Renal cortex interstitium (tissue), 11 donors: ENCODE results near the gene NCAM1. TPM values are rescaled to one million over a fixed set of nuclear protein-coding genes. Genes with fewer than 3 reads are reported as not detected.
A peak's percentile ranks its signal among the peaks of the same experiment; 100 is the strongest.

ENCODE experiments used
- DNase-seq, 11 donors: peaks; one replicate each; pipeline ENCODE4 v3.0.0-alpha.2; 2013; ENCODE audit warnings: low read depth in 9 of 11, low spot score in 4 of 11; ENCODE audit errors: extremely low read depth in 1 of 11
- polyA plus RNA-seq, 3 donors: library from polyadenylated mRNA; unstranded; fragments of 120-200 nt; gene quantifications; one replicate each; pipeline ENCODE4 v1.2.1, GENCODE V29; 2013; ENCODE audit not compliant: insufficient read length in 3 of 3

The NCAM1 gene
- polyA plus RNA-seq, 3 donors = 72.5 to 88.0 (median 83.2) TPM

DNA sequence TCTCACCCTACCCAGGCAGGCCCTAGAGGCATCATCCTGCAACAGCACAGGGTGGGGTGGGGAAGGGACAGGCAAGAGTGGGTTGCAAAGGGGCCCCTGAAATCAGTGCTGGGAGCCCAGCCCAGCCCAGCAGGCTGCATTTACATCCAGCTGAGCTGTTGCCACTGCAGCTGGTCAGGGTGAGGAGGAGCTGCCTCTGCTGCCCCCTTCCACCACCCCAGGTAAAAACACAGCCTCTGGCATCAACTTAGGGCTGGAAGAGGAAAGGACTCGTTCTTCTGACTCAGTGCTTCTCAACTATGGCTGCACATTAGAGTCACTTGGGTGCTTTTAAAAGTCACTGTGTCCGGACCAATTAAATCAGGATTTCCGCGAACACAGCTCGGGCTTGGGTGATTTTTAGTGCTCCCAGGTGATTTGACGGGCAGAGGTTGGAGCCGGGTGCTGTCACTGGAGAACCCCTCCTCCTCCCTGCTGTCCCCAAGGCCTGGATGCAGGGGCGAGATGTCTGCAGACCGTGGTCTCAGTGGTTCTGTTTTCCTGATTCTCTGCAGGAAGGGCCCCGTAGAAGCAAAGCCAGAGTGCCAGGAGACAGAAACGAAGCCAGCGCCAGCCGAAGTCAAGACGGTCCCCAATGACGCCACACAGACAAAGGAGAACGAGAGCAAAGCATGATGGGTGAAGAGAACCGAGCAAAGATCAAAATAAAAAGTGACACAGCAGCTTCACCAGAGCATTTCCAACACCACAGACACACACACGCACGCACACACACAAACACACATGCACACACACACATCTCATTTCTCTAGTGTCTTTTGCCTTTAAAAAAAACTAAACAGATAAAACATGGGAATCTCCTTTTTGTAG, 313.7 kb downstream of the NCAM1 start:
- DNase-seq = no peak

DNA sequence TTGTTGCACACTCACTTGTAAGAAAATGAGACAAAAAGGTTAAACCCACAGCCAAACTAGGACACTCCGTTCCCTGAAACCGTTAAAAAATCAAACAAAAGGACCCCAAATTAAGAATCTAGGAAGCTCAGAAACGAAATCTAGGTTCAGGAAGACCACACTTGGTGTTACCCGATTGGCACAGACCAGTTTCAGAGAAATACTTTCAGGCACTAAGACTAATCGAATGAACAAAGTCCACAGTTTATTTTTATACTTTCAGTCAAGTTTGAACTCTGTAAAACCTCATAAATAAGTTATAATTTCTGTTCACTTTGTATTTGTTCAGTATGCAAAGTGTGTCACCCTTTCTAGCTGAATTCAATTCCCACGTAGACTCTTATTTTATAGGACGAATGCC, 314.4 kb downstream of the NCAM1 start:
- no peak for DNase-seq

DNA sequence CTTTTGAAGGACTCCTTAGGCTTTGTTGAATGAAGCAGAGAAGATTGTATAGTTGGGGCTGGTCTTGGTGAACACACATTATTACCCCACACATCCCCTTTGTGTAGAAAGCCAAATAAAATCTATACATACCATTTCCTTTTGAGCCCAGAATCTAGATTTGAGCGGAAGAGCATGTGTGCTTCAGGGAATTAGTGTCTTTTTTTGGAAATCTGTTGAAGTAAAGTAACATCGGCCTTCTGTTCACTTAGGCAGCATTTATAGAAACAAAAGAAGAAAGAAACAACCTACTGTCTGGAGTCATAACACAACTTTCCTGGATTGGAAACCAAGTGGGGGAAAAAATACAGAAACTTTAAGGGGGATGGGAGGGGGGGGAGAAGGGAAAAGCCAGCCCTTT, 315.2 kb downstream of the NCAM1 start:
- no peak for DNase-seq

DNA sequence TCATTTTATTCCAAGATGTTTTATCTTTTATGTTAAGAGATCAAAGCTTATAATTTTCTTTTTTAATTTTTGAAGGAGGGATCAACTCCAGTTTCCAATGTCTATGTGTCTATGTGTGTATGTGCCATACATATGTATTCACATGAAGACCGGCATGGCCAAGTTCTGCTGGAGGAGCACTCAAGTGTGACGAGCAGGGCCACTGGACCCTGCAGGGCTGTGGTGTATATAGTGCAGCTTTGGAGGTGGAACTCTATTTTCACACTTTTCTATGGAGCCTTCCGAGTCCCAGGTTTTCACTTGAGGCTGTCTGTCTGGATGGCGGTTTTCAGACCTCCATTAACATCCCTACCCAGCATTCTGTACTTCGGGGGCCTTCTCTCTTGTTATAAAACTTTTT, 316.7 kb downstream of the NCAM1 start:
- DNase-seq = no peak

DNA sequence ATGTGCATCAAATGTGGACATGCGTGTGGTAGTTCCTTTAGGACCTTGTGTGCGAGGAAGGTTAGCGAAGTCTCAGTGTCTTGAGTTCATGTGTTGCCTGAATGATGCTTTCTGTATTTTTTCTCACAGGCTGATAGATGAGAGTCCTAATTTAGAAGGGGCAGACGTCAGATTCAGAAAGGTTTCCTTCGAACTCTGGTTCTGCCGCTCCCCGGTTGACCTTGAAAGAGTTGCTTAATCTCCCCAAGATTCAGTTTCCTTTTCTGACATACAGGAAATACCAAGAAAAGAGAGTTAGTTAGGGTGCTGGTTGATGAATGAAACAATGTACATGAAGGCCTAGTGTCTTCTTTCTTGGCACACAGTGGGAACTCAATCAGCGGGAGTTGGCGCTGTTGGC, 317.3 kb downstream of the NCAM1 start:
- DNase-seq = no peak

DNA sequence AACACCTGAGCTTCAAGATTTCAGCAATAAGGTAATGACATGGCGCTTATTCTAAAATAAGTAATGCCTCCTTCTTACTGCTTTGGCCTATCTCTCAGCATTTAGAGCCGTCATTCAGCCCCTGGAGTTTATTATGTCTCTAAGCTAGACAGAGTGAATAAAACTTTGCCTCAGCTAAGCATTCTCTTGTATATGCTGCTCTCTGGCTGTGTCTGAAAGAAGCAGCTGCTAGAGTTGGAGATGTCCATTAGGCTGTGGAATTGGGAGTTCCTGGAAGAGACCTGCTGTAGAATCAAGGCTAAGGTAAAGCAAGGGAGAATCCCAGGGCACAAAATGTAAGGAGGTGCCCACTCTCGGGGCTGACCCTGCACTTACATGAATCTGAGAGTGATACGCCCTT, 317.7 kb downstream of the NCAM1 start:
- DNase-seq = no peak

DNA sequence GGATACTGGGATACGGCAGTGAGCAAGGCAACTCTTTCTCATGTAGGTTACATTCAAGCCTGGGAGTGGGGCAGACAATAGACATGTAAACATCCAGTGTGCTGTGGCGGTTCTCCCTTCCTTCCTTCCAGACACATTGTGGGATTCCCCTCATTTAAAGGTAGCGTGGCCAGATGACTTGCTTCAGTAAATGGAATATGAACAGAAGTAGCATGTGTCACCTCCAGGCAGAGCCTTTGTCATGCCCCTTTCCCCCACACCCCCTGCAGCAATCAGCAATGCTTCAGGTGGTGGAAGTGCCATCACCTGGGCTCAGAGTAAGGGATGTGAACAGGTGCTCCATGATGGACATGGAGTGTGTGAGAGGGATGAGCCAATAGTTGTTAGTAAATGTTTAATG, 318.4 kb downstream of the NCAM1 start:
- no peak for DNase-seq

DNA sequence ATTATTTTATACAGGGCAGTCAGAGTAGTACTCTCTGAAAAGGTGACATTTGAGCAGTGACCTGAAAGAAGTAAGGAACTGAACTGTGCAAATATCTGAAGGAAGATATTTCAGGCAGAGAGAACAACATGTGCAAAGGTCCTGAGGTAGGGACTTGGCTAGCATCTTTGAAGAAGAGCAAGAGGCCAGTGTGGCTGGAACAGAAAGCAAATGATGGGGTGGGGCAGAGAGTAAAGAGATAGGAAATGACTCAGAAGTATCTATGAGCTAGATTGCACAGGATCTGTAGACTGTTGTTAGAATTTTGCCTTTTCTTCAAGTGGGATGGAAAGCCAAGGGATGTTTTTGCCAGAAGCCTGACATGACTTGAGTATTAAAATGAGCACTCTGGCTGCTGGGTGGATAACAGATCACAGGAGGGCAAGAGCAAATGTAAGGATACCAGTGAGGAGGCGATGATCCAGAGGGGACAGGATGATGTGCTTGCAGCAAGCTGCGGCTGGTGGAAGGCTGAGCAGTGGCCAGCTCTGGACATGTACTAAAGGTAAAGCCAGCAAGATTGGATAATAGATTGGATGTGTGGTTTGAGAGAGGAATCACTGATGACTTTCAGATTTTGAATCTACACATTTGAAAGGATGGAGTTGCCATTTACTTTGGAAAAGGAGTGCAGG, 320.0 kb downstream of the NCAM1 start:
- DNase-seq = no peak

DNA sequence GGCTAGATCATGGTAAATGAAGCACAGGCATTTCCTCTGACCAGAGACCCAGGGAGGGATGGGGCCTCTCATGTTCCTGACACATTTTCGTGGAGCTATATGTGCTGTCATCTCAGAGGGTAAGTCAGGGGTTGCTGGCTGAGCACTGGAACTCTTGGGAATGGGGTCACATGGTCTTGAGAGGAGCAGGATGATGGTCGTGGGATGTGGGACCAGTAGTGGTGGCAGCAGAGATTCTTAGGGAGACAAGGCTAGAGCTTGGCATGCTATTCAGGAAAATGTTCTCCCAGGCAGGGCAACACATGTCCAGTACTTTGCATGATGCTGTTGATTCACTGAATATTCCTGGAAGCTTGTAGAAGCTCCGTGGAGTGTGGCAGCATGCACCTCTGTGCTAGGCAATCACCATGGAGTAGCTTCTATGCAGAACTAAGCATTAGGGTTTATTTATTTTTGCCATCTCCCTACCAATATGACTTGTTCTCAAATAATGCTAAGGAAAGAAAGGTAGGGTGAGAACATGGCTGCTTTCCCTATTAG, 321.7 kb downstream of the NCAM1 start:
- no peak for DNase-seq

DNA sequence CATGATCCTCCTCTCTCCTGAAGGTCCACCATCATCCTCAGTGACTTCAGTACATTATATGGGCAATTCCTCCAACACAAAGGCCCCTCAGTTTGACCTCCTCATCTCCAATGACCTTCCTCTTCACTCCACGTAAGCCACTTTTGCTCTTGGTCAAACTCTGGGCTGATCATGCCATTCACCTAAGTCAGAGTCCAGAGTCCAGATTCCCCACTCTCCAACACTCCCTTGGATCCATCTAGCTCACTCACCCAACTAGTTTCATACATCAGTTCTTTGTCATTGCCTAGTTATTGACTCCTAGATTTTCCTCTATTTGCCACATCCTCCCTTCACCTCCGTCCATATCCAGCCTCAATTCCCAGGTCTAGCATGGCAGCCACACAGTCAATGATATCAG, 322.7 kb downstream of the NCAM1 start:
- DNase-seq = no peak

DNA sequence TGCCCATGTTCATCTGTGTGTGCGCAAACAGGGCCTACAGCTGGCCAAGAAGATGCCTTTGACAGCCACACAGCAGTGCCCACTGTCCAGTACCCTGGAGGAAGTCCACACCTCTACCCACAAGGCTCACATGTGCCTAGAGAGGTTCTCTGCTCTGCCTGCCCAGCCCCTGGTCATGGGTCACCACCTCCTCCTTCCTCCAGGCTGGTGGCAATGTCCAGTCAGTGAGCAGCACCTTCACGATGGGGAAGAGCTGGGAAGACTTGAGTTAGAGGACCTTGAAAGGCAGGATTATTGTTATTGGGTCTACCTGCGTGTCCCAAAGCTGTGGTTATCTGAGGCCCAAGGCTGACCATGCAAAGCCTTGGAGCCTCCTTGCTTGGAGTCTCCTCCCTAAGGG, 324.8 kb downstream of the NCAM1 start:
- no peak for DNase-seq

DNA sequence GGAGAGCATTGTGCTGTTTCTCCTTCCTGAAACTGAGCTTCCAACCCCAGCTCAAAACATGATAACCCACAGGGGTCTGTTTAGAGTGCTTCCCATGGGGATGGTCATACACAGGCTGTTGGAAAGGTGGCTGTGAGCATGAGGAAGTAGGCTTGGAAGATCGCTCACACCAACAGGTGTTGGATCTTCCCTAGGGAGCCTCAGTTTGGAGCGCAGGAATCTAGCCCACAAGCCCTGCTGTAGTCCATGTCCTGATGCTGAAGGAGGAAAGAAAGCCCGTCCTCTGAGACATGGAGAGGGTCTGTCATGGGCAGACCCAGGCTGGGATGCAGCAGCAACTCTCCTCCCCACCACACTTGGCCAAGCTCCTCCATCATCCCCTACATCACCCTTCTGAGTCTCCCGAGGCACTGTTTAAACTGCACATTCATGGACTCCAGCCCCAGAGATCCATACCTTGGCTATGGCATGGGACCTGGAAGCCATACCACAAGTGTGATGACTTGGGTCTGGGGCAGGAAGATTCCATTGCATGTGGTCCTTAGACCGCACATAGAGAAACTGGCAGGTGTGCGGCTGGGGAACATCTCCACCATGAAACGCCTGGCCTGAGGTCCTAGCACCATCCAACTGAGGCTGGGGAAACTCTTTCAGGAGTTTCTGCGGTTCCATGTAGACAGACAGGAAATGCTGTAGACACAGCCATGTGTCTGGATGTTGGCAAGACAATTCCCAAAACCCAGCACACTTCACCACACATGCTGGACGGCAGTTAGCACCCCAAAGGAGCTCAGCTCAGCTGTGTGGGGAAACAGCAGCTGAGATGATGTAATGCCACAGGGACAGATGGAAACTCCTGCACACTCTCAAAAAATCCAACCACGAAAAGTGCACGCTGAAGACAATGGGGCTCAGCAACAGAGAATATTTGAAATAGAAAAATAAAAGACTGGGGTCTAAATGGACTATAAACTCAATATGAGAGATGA, 325.6 kb downstream of the NCAM1 start:
- no peak for DNase-seq

DNA sequence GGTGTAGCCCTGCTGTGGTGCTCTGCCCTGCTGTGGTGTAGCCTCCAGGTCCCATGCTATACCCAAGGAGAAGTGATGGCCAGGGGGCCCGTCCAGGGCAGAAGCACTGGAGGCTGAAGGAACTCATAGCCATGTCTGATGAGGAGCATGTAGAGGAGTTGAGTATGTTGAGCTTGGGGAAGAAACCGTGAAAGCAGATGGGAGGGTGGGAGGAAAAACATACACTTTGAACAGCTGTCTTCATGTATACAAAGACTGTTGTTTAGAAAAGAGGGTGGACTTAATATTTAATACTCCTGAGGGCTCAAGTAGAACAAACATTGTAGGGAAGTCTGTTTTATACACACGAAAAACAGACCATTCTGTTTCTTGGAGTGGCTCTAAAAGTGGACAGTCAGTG, 326.6 kb downstream of the NCAM1 start:
- DNase-seq = no peak

DNA sequence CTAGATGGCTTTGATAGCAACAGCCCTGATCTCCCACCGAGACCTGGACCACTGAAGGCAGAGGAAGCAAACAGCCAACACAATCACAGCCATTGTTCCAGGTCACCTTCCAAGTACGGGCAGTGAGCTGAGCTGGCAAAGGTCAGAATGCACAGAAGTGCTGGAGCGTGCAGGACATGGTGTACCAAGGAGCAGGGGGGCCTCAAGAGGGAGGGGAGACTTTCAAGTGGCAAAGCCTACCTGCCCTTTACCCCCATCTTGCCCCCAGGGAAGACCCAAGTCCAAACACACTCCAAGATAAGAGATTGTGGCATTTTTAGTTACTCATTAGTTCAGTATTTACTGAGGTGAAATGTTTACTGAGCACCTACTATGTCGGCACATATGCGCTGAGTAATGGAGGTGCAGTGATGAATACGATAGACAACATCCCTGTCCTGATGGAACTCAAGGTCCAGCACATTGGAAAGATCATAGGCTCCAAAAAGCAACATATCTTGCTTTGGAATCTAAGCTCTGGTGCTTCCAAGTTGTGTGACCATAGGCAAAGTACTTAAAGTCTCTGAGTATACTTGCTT, 327.2 kb downstream of the NCAM1 start:
- no peak for DNase-seq

DNA sequence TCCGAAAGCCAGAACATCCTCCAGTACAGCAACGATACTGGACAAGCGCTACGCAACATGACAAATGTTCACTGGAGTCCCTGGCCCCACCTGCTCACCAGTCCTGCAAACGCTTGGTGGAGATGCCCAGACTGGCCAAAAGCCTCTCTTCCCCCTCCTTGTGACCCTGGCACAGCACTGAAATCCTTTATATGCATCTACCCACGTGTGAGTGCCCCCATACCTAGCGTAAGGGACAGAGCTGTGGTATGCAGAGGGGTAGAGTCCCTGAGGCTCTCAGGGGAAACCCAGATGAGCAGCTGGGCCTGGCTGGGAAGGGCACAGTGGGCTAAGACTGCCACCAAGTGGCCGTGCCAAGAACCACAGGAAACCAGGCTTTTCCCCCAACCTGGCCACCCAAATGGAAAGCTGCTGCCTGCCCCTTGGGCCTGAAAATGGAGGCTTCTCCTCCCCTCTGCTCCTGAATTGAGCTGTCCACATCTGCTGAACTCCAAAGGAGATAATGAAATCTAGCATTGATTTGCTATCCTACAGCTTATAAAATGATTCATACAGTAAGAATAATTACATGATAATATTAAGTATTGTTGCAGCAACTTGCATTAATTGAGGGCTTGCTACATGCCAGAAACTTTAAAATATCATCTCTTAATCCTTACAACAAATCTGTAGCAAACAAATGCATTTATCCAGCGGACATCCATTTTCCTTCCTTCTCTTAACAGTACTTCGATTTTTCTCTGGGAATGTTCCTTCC, 328.4 kb downstream of the NCAM1 start:
- peak in 9 of 11 donors; percentile 37 to 57 (median 44) for DNase-seq

DNA sequence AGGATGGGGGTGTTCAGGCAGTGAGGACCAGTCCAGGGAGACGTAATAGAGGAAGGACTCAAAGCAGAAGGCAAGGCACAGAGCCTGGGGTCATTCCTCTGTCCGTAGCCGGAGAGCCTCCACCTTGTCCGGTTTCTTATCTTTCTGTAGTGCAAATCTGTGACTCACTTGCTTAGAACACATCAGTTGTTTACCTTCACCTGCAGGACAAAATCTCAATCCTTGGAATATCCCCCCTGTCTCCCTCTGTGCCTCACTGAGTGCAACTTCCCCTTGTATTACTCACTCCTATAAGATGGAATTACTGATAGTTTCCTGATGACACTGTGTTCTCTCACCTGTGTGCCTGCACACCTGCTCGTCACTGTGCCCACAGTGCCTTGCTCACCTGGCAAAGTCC, 332.7 kb downstream of the NCAM1 start:
- DNase-seq = no peak

DNA sequence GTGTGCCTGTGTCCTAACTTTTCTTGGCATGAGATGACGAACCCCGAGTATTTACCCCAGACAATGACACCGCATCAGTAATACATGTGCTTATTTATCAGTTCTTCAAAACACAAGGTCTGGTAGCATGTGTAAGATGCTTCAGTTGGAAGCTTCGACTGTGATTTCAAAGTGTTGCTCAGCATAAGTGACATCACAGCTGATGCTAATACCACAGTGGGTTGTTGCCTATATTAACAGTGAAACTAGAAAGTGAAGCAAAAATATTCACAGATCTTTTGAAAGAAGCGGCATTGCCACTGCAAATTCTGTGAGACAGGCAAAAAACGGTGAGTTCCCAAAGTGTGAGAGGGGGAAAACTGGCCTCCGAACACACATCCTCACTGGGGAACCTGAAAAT, 334.8 kb downstream of the NCAM1 start:
- no peak for DNase-seq
